ENCODE data around the gene NAGLU.
"Not testable (repeated sequence)": the region's sequence is repeated elsewhere in the genome, so short reads cannot be mapped to it uniquely, and the experiment has no call there.

NAGLU gene

DNA sequence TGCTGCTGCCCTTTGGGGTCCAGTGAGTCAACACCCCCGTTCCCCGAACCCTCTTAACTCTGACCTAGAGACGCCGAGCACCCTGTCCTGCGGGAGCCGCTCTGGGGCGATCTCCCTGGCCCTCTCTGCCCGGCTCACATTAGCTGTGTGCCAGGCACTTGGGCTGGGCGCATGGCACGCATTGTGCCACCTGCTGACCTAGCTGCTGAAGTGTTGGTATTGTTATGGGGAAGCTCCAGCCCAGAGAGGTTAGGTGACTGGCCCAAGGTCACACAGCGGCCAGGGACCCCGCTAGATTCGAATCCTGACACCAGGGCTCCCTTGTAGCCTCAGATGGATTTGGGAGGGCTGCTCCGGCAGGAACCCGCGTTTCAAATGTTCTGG, 17.8 kb downstream of the NAGLU start:
- no peak for DNase-seq (ENCODE audit: extremely low spot score)
- ChIA-PET POLR2A (no interaction called here), CTCF (interaction anchor here (1.0 to 2.2 kb wide), 3 partner anchors 18 to 119 kb away, joined by 3 to 9 read pairs (median 3); partner anchors contain the start of genes NAGLU and PSMC3IP)
- TF ChIP-seq, protein P1, sequence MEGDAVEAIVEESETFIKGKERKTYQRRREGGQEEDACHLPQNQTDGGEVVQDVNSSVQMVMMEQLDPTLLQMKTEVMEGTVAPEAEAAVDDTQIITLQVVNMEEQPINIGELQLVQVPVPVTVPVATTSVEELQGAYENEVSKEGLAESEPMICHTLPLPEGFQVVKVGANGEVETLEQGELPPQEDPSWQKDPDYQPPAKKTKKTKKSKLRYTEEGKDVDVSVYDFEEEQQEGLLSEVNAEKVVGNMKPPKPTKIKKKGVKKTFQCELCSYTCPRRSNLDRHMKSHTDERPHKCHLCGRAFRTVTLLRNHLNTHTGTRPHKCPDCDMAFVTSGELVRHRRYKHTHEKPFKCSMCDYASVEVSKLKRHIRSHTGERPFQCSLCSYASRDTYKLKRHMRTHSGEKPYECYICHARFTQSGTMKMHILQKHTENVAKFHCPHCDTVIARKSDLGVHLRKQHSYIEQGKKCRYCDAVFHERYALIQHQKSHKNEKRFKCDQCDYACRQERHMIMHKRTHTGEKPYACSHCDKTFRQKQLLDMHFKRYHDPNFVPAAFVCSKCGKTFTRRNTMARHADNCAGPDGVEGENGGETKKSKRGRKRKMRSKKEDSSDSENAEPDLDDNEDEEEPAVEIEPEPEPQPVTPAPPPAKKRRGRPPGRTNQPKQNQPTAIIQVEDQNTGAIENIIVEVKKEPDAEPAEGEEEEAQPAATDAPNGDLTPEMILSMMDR (IDR thresholded peaks at IDR 0.05; ENCODE audit: control extremely low read depth, extremely low read depth, low read depth, missing control alignments): no peak

GRCh38 chr17:42554250-42555121, 18.4 kb downstream of the NAGLU start:
- ChIA-PET POLR2A (interaction anchor here (0.5 kb wide), 1 partner anchor 141 kb away, joined by 9 read pairs; no protein-coding TSS in a partner anchor), CTCF (interaction anchor here (0.8 to 2.2 kb wide), 5 partner anchors 13 to 119 kb away, joined by 3 to 9 read pairs (median 3); partner anchors contain the start of genes NAGLU and PSMC3IP)
- TF ChIP-seq, protein P1 (IDR thresholded peaks at IDR 0.05; ENCODE audit: control extremely low read depth, extremely low read depth, low read depth, missing control alignments): no peak
- peak; percentile 90 for DNase-seq (ENCODE audit: extremely low spot score)

GRCh38 chr17:42555122-42555622, 19.1 kb downstream of the NAGLU start:
- ChIA-PET CTCF (interaction anchor here (0.8 to 2.2 kb wide), 4 partner anchors 13 to 118 kb away, joined by 3 to 9 read pairs (median 3); partner anchors contain the start of gene PSMC3IP), POLR2A (interaction anchor here (0.5 kb wide), 1 partner anchor 142 kb away, joined by 9 read pairs; no protein-coding TSS in a partner anchor)
- TF ChIP-seq, protein P1 (IDR thresholded peaks at IDR 0.05; ENCODE audit: control extremely low read depth, extremely low read depth, low read depth, missing control alignments): no peak
- DNase-seq (ENCODE audit: extremely low spot score): no peak

DNA sequence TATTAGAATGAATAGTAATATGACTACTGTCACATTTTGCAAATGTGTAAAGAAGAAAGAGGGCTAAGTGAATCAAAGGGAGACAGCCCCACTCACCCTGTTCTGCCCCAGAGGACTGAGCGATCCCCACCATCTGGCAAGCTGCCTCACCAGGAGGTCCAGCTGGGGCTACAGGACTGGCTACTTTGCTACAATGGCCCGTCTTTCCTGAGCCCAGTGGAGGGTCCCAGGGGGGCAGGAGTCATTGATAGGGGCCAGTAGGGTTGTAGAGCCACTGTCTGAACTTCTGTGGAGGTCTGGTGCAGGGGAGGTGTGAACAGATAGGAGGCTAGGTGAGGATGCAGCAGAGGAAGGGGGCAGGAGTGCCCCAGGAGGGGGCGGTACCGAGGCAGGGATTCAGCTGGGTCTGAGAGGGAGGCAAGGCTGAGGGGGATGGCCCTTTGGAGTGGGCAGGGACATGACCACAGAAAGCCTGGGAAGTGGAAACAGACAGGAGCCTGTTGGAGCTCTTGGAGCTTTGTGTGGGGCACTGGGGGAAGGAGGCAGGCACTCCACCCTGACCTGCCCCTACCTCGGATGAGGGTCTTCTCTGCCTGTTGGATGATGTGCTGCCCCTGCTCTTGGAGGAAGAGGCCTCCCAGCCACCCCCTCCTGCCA, 20.0 kb downstream of the NAGLU start:
- DNase-seq (ENCODE audit: extremely low spot score); CTCF ChIA-PET; POLR2A ChIA-PET: not testable (repeated sequence)

DNA sequence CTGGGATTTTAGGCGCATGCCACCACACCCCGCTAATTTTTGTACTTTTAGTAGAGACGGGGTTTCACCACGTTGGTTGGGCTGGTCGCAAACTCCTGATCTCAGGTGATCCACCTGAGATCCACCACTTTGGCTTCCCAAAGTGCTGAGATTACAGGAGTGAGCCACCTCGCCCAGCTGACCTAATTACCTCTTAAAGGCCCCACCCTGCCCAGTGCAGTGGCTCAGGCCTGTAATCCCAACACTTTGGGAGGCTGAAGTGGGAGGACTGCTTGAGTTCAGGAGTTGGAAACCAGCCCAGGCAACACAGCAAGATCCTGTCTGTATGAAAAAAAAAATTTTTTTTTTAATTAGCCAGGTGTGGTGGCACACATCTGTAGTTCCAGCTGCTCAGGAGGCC, 23.0 kb downstream of the NAGLU start:
- no peak for DNase-seq (ENCODE audit: extremely low spot score)
- ChIA-PET POLR2A (no interaction called here), CTCF (interaction anchor here (1.1 to 1.7 kb wide), 3 partner anchors 10 to 19 kb away, joined by 3 to 11 read pairs (median 4); partner anchors contain the start of gene PSMC3IP)
- TF ChIP-seq, protein P1 (IDR thresholded peaks at IDR 0.05; ENCODE audit: control extremely low read depth, extremely low read depth, low read depth, missing control alignments): no peak

GRCh38 chr17:42560246-42560645, 24.2 kb downstream of the NAGLU start:
- ChIA-PET CTCF (interaction anchor here (1.1 kb wide), 1 partner anchor 17 kb away, joined by 3 read pairs; the partner anchor contains the start of gene PSMC3IP), POLR2A (no interaction called here)
- TF ChIP-seq, protein P1 (IDR thresholded peaks at IDR 0.05; ENCODE audit: control extremely low read depth, extremely low read depth, low read depth, missing control alignments): no peak
- DNase-seq (ENCODE audit: extremely low spot score): no peak
